Motor neuron (in vitro differentiated cells): Measurements from ENCODE around the gene SLC2A1. TPM values are rescaled to one million over a fixed set of nuclear protein-coding genes. Genes with fewer than 3 reads are reported as not detected.

Experiments
- ATAC-seq, 8 experiments: fragments of 200-7000 bp; cut with Tn5 transposase; replicated peaks in 6 of 8; 2 replicates each; pipeline ENCODE4 v1.8.0; 2021; ENCODE audit warnings: mild to moderate bottlenecking in 8 of 8, moderate library complexity in 8 of 8
- H3K27ac ChIP-seq, 2 donors: fragments of 250-450 bp; sonication (Bioruptor Pico); 2 replicates each; pipeline ENCODE4 v1.9.0; 2021; ENCODE audit warnings: antibody characterized with exemption in 2 of 2, mild to moderate bottlenecking in 2 of 2, moderate library complexity in 1 of 2
- H3K4me1 ChIP-seq, 2 donors: fragments of 250-450 bp; sonication (Bioruptor Pico); replicated peaks in 1 of 2; 2 replicates each; pipeline ENCODE4 v1.6.1; 2021; ENCODE audit warnings: antibody characterized with exemption in 2 of 2, mild to moderate bottlenecking in 2 of 2, moderate library complexity in 1 of 2
- H3K4me3 ChIP-seq, 5 donors: fragments of 250-450 bp; sonication (Bioruptor Pico); 2 replicates each; pipeline ENCODE4 v1.9.0; 2021; ENCODE audit warnings: antibody characterized with exemption in 5 of 5, mild to moderate bottlenecking in 5 of 5, moderate library complexity in 4 of 5
- WGBS, 10 experiments: fragments of 450-650 bp; shearing (Covaris generic); methylation state at CpG; one replicate each; pipeline ENCODE4 v1.0.0; 2022; 5-methylcytosine and 5-hydroxymethylcytosine counted together
- in situ Hi-C, 9 experiments: fragments of 400-800 bp; cut with MboI; loops; one replicate each; pipeline ENCODE4 v1.15.0; 2021; ENCODE audit warnings: low sequenced_read_pairs in 9 of 9, low pct_unique_long_range_greater_than_20kb in 2 of 9; ENCODE audit not compliant: unreplicated experiment in 9 of 9
- total RNA-seq, 8 experiments: library from RNA; unstranded; fragments of 300-600 nt; gene quantifications; 2 replicates each; pipeline versions ENCODE4 v1.2.3 to v1.2.4, GENCODE V29; 2022

Gene SLC2A1
- total RNA-seq, 8 experiments from 2014 or later, result 44.2 to 523 (median 315) TPM

DNA sequence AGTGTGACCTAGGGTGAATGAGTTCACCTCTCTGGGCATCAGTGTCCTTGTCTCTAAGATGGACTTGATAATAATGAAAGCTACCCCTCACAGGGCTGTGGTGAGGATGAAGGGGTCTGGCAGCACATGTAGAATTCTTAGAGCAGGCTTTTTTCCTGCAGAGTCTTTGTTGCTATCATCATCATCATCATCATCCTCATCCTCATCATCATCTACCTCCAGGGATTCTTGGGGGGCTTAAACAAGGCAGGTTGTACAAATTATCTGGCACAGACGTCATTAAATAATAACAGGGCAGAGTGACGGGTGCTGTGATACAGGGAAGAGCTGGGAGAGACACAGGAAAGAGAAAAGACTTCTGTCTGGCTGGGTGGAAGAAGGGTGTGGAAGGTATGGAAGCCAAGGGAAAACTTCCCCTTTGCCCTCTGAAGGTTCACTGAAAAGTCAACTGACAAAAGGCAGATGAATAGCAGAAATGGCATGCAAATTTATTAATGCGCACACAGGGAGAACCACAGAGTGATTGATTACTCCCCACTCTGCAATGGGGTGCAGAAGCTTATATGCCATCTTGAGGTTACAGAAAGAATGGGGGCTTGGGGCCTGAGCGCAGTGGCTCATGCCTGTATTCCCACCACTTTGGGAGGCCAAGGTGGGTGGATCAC is 17.0 kb upstream of the SLC2A1 start:
- ATAC-seq, result peak in 4 of 8 experiments; percentile 6 to 24 (median 10)
- H3K4me1 ChIP-seq, result peaks cover 44 to 53% of the 10 kb centered on the region in 2 donors
- peak overlapping the region; percentile 19 to 81 for H3K27ac ChIP-seq
- in situ Hi-C loops, result no loop called here
- 36 to 80% (median 54%) methylated on average over 1 to 4 of the region's 4 CpGs; no CpG with 5 or more reads in 4 of the 10 experiments for WGBS, 10 experiments
- no peak overlapping the region for H3K4me3 ChIP-seq

DNA sequence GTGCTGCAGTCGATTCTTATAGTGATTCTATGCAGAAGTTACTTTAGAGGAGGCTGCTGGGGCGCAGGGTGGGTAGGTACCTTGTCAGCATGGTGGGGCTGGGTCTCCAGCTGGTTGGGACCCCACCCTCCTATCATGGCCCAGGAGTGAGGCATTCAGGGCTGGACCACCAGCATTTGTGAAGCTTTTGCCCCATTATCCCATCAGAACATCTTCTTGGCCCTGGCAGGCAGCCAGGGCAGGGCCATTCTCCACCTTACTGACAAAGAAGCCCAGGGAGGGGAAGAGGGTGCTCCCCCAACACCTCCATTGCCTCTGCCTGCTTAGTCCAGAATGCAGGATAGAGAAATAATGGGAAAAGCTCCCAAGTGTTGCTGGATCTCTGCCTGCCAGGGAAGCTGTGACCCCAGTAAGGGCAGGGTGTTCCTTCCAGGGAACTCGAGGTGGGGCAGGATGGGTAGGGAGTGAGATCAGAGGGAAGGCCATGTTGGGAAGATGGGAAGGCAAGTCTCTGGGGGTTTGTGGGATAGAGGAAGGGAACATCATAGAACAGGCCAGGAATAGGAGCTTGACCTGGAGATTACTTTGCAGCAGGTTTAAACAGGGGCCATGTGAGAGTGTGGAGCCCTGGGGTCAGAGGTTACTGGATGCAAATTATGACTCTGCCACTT is 16.2 kb upstream of the SLC2A1 start:
- Histone ChIP-seq H3K4me1 (peaks cover 44 to 52% of the 10 kb centered on the region in 2 donors), H3K27ac (peak overlapping the region; percentile 54 to 81), H3K4me3 (no peak overlapping the region)
- in situ Hi-C loops, result loop anchor here in 1 of 9 experiments (25.0 kb wide), 1 partner anchor 87 kb away; no protein-coding TSS in a partner anchor
- ATAC-seq, result no peak
- 17 to 86% (median 49%) methylated on average over 1 to 3 of the region's 3 CpGs; no CpG with 5 or more reads in 3 of the 10 experiments for WGBS, 10 experiments

DNA sequence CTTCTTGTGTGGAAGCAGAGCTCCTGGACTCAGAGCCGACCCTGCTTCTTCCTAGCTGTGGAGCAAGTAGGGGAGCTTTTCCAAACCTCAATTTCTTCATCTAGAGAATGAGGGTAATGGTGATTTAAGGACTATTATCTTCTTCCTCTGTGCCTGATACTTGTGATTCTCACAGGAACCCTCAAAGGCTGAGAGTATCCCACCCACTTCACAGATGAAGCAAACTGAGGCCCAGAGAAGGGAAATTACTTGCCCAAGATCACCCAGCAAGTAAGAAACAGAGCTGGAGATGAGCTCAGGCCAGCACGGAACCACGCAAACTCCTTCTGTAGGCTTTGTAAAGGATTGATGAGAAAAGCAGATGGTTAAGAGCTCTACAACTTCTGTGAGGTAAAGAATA is 15.1 kb upstream of the SLC2A1 start:
- peak overlapping the region; percentile 78 to 81 for H3K27ac ChIP-seq
- peaks cover 44 to 49% of the 10 kb centered on the region in 2 donors for H3K4me1 ChIP-seq
- in situ Hi-C loops, result loop anchor here in 1 of 9 experiments (25.0 kb wide), 1 partner anchor 89 kb away; no protein-coding TSS in a partner anchor
- no peak overlapping the region for H3K4me3 ChIP-seq
- no peak for ATAC-seq
- 83 to 95% (median 88%) methylated on average over 1 to 3 of the region's 3 CpGs; no CpG with 5 or more reads in 3 of the 10 experiments for WGBS, 10 experiments

DNA sequence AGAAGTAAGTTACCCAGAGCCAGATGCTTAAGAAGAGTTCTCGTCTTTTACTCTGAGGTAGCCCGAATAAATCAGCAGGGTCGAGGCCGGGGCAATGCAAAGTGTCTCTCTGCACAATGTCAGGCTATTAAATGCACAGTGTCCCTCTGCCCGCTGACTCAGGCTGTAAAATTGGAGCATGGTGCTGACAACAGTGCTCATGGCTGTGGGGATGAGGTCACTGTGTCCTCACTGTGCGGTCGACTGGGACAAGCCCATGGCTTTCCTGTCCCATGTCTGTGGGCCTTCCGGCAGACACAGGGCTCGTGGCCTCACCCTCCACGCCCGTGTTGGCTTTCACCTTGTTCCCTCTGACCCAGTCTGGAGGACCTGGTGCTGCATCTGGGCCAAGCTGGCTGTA is 14.6 kb upstream of the SLC2A1 start:
- peak overlapping the region; percentile 78 to 81 for H3K27ac ChIP-seq
- WGBS, 10 experiments, result 0 to 59% (median 14%) methylated on average over 3 to 11 of the region's 11 CpGs; no CpG with 5 or more reads in 2 of the 10 experiments
- in situ Hi-C loops, result loop anchor here in 1 of 9 experiments (25.0 kb wide), 1 partner anchor 89 kb away; no protein-coding TSS in a partner anchor
- peaks cover 44 to 49% of the 10 kb centered on the region in 2 donors for H3K4me1 ChIP-seq
- no peak overlapping the region for H3K4me3 ChIP-seq
- ATAC-seq, result peak; percentile 26 to 99 (median 94)

DNA sequence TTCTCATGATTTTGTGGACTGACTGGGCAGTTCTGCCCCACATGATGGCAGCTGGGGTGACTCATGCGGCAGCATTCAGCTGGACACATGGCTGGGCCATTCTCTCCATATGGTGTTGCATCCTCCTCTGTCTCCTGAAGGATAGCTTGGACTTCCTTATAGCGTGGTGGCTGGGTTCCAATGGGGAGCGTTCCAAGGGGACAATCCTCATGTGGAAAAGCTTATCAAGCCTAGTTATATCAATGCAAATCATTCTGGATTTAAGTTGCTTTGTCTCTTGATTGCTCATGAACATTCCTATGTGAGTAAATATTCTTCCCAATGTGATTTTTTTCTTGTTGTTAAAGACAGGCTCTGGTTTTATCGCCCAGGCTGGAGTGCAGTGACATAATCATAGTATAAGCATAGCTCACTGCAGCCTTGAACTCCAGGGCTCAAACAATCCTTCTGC is 13.2 kb upstream of the SLC2A1 start:
- ATAC-seq, result peak in 7 of 8 experiments; percentile 38 to 77 (median 59)
- H3K27ac ChIP-seq, result no peak overlapping the region
- H3K4me1 ChIP-seq, result peaks cover 44 to 55% of the 10 kb centered on the region in 2 donors
- in situ Hi-C loops, result loop anchor here in 1 of 9 experiments (25.0 kb wide), 1 partner anchor 90 kb away; no protein-coding TSS in a partner anchor
- no peak overlapping the region for H3K4me3 ChIP-seq
- WGBS, 10 experiments, result 0 to 100% (median 80%) methylated on average over 1 to 4 of the region's 4 CpGs; no CpG with 5 or more reads in 1 of the 10 experiments

DNA sequence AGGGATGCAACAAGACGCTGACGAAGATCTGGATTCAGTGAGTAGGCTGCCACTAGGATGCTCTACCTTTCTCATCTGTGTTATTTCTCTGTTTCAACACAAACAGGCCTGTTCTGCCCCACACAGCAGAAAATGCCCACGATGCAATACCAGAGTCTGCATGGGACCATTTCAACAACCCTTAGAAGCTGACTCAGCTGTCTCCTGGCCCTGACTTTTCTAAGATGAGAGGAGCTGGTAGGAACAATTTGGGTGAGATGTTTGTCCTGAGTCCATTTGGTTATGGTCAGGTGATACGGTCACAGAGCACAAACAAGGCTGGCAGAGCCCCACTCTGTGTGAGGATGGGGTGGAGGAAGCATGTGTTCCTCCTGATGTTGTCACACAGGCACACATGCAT is 11.5 kb upstream of the SLC2A1 start:
- Histone ChIP-seq H3K4me3 (no peak overlapping the region), H3K4me1 (peaks cover 27 to 38% of the 10 kb centered on the region in 2 donors), H3K27ac (no peak overlapping the region)
- WGBS, 10 experiments, result 67 to 100% (median 89%) methylated on average over 1 to 4 of the region's 4 CpGs; no CpG with 5 or more reads in 2 of the 10 experiments
- ATAC-seq, result no peak
- in situ Hi-C loops, result loop anchor here in 1 of 9 experiments (25.0 kb wide), 1 partner anchor 92 kb away; no protein-coding TSS in a partner anchor

DNA sequence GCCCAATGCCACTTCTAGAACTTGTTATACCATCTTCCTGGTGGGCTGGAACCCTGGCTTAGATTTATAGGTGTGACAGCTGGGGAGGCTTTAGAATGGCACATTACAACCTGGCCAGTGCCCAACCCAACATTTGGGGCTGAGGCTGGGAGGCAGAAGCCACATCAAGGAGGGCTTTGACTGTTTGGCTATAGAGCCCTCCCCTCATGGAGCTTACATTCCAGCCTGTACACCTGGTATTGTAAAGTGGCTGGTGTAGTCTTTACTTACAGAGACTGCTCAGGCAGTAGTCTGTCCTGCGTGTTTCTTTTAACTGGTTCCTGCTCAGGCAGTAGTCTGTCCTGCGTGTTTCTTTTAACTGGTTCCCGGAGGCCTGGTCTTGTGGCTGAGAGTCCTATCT is 10.0 kb upstream of the SLC2A1 start:
- Histone ChIP-seq H3K4me3 (no peak overlapping the region), H3K4me1 (peaks cover 19 to 29% of the 10 kb centered on the region in 2 donors), H3K27ac (no peak overlapping the region)
- 0 to 100% (median 93%) methylated on average over 1 to 3 of the region's 3 CpGs; no CpG with 5 or more reads in 3 of the 10 experiments for WGBS, 10 experiments
- ATAC-seq, result no peak
- in situ Hi-C loops, result loop anchor here in 1 of 9 experiments (25.0 kb wide), 1 partner anchor 94 kb away; no protein-coding TSS in a partner anchor

DNA sequence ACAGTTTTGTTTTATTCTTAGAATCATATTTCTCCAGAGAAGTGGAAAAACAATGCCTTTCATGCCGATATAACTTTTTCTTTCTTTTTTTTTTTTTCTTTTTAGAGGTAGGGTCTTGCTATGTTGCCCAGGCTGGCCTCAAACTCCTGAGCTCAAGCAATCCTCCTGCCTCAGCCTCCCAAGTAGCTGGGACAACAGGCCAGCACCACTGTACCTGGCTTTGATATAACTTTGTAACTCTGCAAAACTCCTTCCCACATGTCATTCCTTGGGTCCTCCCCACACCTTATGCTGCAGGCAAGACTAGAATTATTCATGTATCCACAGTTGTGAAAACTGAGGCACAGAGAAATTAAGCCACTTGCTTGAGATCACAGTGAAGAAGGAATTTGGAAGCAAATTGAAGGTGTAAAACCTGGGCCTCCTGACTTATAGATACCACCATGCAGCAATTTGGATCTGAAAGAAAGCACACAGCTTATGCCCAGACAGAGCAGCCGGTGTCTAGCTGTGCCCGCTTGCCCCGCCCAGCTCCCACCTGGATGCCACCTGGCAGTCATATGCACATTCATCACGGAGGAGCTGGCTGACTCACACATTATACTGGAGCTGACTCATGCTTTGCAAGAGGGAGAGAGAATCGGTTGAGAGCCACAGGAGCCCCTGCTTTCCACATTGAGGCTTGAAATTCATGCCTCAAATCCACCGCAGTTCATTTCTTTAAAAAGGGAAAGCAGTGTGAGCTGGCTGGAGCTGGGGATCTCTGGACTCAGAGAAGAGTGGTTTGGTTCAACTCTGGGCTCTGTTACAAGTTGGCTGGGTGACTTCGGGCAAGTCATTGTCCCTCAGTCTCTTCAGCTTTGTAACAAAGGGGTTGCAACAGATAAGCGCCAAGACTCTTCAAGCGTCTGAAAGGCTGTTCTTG is 8.3 kb upstream of the SLC2A1 start:
- 17 to 100% (median 82%) methylated on average over 1 to 10 of the region's 10 CpGs for WGBS, 10 experiments
- ATAC-seq, result peak in 7 of 8 experiments; percentile 3 to 65 (median 14)
- H3K4me3 ChIP-seq, result no peak overlapping the region

DNA sequence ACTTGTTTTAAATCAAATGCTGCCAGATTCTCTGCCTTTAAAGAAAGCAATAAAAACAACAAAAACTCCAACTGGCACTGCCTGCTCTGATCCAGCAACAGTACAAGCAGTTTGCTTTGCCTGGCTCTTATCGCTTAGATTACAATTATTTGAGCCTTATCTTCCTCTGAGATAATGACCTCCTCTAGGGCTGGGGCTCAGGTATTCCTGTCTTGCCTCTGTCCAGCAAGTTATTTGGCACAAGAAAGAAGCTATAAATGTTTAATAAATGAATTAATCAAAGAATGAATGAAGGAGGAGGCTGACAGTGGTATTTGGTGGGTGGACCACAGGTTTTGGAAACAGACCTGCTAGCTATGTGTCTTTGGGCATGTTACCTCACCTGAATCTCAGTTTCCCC is 6.7 kb upstream of the SLC2A1 start:
- ATAC-seq, result no peak
- in situ Hi-C loops, result loop anchor here in 1 of 9 experiments (25.0 kb wide), 1 partner anchor 97 kb away; no protein-coding TSS in a partner anchor
- Histone ChIP-seq H3K4me3 (no peak overlapping the region), H3K27ac (no peak overlapping the region), H3K4me1 (peaks cover 37 to 45% of the 10 kb centered on the region in 2 donors)
- WGBS, 10 experiments, result 80 to 100% (median 100%) methylated on average over 1 of the region's 1 CpG; no CpG with 5 or more reads in 4 of the 10 experiments

More for the DNA sequence above, 8.3 kb upstream of the SLC2A1 start:
- in situ Hi-C loops, result loop anchor here in 1 of 9 experiments (25.0 kb wide), 1 partner anchor 95 kb away; no protein-coding TSS in a partner anchor
- Histone ChIP-seq H3K4me1 (peaks cover 26 to 33% of the 10 kb centered on the region in 2 donors), H3K27ac (peak overlapping the region; percentile 18 to 68)

DNA sequence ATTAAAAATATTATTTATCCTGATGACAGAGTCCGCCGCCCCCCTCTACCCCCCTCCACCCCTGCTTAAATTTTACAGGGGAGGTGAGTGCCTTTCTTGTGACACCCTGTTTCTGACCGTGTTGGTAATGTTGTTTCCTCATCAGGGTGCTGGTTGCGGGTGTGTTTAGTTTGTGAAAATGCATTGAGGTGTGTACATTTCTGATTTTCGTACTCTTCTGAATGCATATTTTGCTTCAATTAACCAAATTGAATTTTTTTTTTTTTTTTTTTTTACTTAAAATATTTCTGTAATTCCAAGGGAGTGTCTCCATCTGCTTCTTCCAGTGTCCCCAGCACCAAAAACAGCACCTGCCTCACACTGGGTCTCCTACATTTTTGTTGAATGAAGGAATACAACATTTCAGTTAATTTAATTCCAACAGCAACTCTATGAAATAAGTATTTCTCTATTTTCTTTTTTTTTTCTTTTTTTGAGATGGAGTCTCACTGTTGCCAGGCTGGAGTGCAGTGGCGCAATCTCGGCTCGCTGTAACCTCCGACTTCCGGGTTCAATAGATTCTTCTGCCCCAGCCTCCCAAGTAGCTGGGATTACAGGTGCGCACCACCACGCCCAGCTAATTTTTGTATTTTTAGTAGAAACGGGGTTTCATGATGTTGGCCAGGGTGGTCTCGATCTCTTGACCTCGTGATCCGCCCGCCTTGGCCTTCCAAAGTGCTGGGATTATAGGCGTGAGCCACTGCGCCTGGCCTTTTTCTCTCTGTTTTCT is 5.6 kb upstream of the SLC2A1 start:
- peak overlapping the region in 1 of 5 donors; percentile 8 for H3K4me3 ChIP-seq
- 63 to 100% (median 86%) methylated on average over 4 to 15 of the region's 19 CpGs; no CpG with 5 or more reads in 1 of the 10 experiments for WGBS, 10 experiments
- peak in 2 of 8 experiments; percentile 2 to 9 for ATAC-seq
- H3K4me1 ChIP-seq, result peaks cover 37 to 56% of the 10 kb centered on the region in 2 donors
- in situ Hi-C loops, result loop anchor here in 1 of 9 experiments (25.0 kb wide), 1 partner anchor 98 kb away; no protein-coding TSS in a partner anchor
- peak overlapping the region; percentile 82 to 90 for H3K27ac ChIP-seq

DNA sequence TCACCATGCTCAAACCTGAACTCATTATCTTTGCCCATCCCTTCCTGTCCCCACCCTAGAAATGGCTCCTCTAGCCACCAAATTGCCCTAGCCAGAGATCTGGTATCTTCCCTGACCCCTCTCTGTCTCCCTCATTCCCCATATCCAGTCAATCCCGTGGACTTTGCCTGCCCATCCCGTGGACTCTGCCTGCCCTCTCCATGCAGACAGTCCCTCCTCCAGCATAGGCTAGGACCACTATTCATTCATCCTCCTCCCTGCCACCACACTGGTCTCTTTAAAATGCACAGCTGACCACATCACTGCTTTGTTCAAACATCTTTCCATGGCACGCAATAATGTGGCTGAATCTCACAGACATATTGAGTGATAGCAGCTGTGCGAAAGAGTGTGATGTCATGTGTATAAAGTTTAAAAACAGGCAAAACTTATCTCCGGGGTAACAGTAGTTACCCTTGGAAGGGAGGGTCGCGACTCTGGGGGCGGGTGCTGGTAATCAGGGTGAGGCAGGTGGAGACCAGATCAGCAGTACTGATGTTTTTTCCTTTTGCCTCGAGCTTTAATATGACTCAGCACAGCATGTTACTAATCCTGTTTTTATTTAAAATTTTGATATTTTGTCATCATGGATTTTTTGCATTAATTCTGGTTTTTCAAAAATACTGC is 4.8 kb upstream of the SLC2A1 start:
- Histone ChIP-seq H3K4me1 (peaks cover 37 to 56% of the 10 kb centered on the region in 2 donors), H3K27ac (peak overlapping the region; percentile 82 to 90), H3K4me3 (peak overlapping the region in 1 of 5 donors; percentile 8)
- in situ Hi-C loops, result loop anchor here in 1 of 9 experiments (25.0 kb wide), 1 partner anchor 99 kb away; no protein-coding TSS in a partner anchor
- WGBS, 10 experiments, result 0 to 18% (median 2%) methylated on average over 2 to 9 of the region's 9 CpGs
- peak; percentile 27 to 64 (median 52) for ATAC-seq
